Measurements from ENCODE around the gene ADCY7. TPM values are rescaled to one million over a fixed set of nuclear protein-coding genes. Genes with fewer than 3 reads are reported as not detected.
"Not testable (repeated sequence)": the region's sequence is repeated elsewhere in the genome, so short reads cannot be mapped to it uniquely, and the experiment has no call there.

ADCY7 gene
- total and polyA plus RNA-seq, 12 donors = 2.8 to 44.4 (median 17.5) TPM

DNA sequence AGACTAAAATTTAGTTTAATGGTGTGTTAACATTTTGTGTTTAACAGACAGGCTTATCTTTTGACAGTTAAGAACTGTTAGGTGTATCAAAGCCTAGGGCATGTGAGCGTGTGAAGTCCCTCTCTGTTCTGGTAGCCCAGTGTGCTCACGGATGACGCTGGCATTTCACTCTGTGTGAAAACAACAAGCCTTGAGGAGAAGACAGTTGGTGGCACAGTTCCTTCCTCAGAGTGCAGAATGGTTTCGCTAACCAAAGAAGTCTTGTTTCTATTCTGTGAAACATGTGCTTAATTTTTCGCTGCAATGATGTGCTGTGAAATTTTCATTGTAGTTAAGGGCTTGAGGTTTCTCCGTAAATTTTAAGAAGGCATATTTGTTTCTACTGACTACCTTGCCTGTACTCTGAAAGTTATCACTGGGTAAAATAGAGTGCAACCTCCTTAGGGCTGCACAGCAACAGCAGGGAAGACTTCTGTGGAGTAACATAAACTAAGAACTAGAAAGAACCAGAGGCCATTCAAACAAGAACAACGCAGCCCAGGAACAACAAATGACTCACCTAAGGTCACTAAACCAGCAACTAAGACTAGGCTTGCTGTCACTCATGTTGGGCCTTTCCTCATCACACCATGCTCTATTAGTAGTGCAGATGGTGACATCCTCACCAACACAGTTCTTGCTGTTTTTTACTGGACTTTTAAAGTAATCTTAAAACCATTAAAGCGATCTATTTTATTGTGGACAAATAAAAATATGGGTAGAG lies 69.0 kb downstream of the ADCY7 start:
- no peak for DNase-seq
- H3K4me1 ChIP-seq (replicated peaks in 1 of 2) = no peaks in the 10 kb centered on the region
- H3K9me3 ChIP-seq (replicated peaks in 1 of 3) = no peaks in the 10 kb centered on the region
- WGBS, 4 donors = 81 to 91% (median 87%) methylated on average over 8 of the region's 8 CpGs
- no peak overlapping the region for H3K4me3 ChIP-seq
- no peaks in the 10 kb centered on the region for H3K27me3 ChIP-seq
- H3K36me3 ChIP-seq (replicated peaks in 1 of 2) = peaks cover 0 to 28% of the 10 kb centered on the region in 2 donors
- intact Hi-C loops (cut with DNase I) = no loop called here
- TF ChIP-seq POLR2A (IDR thresholded peaks at IDR 0.05) = no peak
- TF ChIP-seq, protein P1, sequence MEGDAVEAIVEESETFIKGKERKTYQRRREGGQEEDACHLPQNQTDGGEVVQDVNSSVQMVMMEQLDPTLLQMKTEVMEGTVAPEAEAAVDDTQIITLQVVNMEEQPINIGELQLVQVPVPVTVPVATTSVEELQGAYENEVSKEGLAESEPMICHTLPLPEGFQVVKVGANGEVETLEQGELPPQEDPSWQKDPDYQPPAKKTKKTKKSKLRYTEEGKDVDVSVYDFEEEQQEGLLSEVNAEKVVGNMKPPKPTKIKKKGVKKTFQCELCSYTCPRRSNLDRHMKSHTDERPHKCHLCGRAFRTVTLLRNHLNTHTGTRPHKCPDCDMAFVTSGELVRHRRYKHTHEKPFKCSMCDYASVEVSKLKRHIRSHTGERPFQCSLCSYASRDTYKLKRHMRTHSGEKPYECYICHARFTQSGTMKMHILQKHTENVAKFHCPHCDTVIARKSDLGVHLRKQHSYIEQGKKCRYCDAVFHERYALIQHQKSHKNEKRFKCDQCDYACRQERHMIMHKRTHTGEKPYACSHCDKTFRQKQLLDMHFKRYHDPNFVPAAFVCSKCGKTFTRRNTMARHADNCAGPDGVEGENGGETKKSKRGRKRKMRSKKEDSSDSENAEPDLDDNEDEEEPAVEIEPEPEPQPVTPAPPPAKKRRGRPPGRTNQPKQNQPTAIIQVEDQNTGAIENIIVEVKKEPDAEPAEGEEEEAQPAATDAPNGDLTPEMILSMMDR (IDR thresholded peaks at IDR 0.05) = no peak
- H3K27ac ChIP-seq = no peak overlapping the region

DNA sequence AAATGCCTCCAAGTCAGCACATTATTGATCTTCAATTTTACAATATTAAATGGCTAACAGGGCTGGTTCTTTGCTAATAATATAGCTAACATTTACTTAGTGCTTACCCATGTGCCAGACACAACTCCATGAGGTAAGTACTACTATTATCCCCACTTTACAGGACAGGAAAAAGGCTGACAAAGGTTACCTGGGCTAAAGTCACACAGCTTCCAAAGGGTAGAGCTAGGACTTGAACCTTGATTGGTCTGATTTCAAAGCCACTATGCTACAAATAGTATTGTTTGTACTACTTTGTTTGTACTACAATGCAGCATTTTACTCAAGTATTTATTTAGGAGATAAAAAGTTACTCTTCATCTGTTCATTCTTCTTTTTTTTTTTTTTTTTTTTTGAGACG lies 70.5 kb downstream of the ADCY7 start:
- Histone ChIP-seq H3K9me3 (replicated peaks in 1 of 3) (no peaks in the 10 kb centered on the region), H3K4me1 (replicated peaks in 1 of 2) (no peaks in the 10 kb centered on the region), H3K36me3 (replicated peaks in 1 of 2) (peaks cover 0 to 28% of the 10 kb centered on the region in 2 donors), H3K27me3 (no peaks in the 10 kb centered on the region), H3K4me3 (no peak overlapping the region), H3K27ac (no peak overlapping the region)
- intact Hi-C loops (cut with DNase I) = no loop called here
- TF ChIP-seq POLR2A (IDR thresholded peaks at IDR 0.05) = no peak
- TF ChIP-seq, protein P1 (IDR thresholded peaks at IDR 0.05) = no peak
- 75 to 100% (median 88%) methylated on average over 1 of the region's 1 CpG for WGBS, 4 donors
- no peak for DNase-seq

DNA sequence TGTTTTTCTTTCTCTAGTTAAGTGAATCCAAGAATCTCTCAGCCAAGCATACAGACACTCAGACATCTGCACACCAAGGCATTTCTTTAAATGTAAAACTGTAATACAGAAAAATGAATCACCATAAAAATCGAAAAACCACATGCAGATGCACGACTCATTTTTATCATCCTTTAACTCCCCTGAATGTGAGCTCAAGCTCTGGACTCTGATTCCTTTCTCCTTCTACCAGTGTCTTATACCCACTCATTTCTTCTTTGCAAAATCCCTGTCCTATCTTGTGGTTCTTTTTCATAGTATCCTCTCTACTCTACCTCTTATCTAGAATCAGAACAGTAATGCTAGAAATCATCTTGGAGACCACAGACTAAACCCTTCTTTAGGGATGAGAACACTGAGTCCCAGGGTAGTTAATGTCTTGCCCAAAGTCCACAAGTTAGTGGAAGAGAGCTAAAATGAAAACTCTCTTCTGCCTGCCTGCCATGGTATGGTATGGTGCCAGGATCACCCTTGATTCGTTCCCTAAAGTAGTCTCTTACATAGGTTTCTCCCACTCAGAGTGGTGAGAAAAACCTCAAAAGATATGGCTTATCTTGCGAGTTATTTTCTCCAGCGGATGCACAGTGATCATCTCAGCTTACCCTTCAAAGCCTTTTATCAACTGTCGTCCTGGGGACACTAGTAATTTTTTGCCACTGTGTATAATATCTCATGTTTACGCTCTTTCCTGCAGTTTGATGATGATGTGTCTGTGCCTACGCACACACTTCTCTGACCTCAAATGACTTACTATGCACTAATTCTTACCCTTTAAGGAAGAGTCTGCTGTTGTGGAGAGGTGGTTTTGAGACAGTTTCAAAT lies 72.2 kb downstream of the ADCY7 start:
- no peak for DNase-seq
- Histone ChIP-seq H3K9me3 (replicated peaks in 1 of 3) (no peaks in the 10 kb centered on the region), H3K4me1 (replicated peaks in 1 of 2) (no peaks in the 10 kb centered on the region), H3K27ac (no peak overlapping the region), H3K4me3 (no peak overlapping the region), H3K27me3 (no peaks in the 10 kb centered on the region), H3K36me3 (replicated peaks in 1 of 2) (peaks cover 0 to 34% of the 10 kb centered on the region in 2 donors)
- WGBS, 4 donors = 85 to 92% (median 88%) methylated on average over 8 of the region's 8 CpGs
- intact Hi-C loops (cut with DNase I) = no loop called here
- TF ChIP-seq, protein P1 (IDR thresholded peaks at IDR 0.05) = no peak
- TF ChIP-seq POLR2A (IDR thresholded peaks at IDR 0.05) = no peak

DNA sequence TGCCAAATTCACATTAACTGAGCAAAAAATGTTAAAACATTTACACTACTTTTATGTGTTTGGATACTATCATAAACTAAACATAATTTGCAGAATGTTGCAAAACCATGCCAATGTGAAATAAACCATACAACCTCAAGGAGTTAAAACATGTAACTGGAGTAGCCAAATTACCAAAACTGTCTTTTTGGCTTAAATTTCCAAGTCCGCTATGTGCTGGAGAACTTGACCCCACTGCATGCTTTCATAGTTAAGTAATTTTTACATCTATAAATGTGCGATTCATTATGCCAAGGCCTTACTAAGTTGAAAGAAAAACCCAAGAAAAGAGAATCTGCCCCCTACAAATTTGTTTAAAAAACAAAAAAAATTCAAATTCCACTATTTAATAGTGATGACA lies 74.2 kb downstream of the ADCY7 start:
- intact Hi-C loops (cut with DNase I) = no loop called here
- DNase-seq = no peak
- 67 to 85% (median 78%) methylated on average over 2 of the region's 2 CpGs for WGBS, 4 donors
- no peak overlapping the region for H3K27ac ChIP-seq
- peaks cover 0 to 32% of the 10 kb centered on the region in 2 donors for H3K36me3 ChIP-seq (replicated peaks in 1 of 2)
- no peaks in the 10 kb centered on the region for H3K4me1 ChIP-seq (replicated peaks in 1 of 2)
- TF ChIP-seq, protein P1 (IDR thresholded peaks at IDR 0.05) = no peak
- no peak for TF ChIP-seq POLR2A (IDR thresholded peaks at IDR 0.05)
- H3K27me3 ChIP-seq = no peaks in the 10 kb centered on the region
- no peaks in the 10 kb centered on the region for H3K9me3 ChIP-seq (replicated peaks in 1 of 3)
- no peak overlapping the region for H3K4me3 ChIP-seq

DNA sequence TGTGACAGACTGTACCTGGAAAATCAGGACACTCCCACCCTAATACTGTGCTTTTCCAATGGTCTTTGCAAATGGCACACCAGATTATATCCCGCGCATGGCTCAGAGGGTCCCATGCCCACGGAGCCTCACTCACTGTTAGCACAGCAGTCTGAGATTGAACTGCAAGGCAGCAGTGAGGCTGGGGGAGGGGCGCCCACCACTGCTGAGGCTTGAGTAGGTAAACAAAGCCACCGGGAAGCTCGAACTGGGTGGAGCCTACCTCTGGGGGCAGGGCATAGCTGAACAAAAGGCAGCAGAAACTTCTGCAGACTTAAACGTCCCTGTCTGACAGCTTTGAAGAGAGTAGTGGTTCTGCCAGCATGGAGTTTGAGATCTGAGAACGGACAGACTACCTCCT lies 77.2 kb downstream of the ADCY7 start:
- H3K27ac ChIP-seq; H3K27me3 ChIP-seq; H3K9me3 ChIP-seq (replicated peaks in 1 of 3); intact Hi-C loops (cut with DNase I); DNase-seq; H3K4me3 ChIP-seq; H3K4me1 ChIP-seq (replicated peaks in 1 of 2): not testable (repeated sequence)
- WGBS, 4 donors = 85 to 91% (median 87%) methylated on average over 6 to 8 of the region's 8 CpGs
- peaks cover 0 to 32% of the 10 kb centered on the region in 2 donors for H3K36me3 ChIP-seq (replicated peaks in 1 of 2)

DNA sequence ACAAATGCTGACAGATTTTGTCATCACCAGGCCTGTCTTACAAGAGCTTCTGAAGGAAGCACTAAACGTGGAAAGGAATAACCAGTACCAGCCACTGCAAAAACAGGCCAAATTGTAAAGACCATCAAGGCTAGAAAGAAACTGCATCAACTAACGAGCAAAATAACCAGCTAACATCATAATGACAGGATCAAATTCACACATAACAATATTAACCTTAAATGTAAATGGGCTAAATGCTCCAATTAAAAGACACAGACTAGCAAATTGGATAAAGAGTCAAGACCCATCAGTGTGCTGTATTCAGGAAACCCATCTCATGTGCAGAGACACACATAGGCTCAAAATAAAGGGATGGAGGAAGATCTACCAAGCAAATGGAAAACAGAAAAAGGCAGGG lies 78.9 kb downstream of the ADCY7 start:
- H3K27ac ChIP-seq; DNase-seq; H3K9me3 ChIP-seq (replicated peaks in 1 of 3); intact Hi-C loops (cut with DNase I); H3K4me1 ChIP-seq (replicated peaks in 1 of 2); H3K27me3 ChIP-seq; H3K4me3 ChIP-seq: not testable (repeated sequence)
- H3K36me3 ChIP-seq (replicated peaks in 1 of 2) = peaks cover 0 to 24% of the 10 kb centered on the region in 2 donors
- WGBS, 4 donors = 86 to 98% (median 94%) methylated on average over 2 of the region's 2 CpGs
